NCI-H510A (cell line): ENCODE measurements around the gene CDKL5.

Experiments
- DNase-seq: peaks from one replicate; lab custom pipeline; 2025; lab: John Stamatoyannopoulos, UW

CDKL5 gene

DNA sequence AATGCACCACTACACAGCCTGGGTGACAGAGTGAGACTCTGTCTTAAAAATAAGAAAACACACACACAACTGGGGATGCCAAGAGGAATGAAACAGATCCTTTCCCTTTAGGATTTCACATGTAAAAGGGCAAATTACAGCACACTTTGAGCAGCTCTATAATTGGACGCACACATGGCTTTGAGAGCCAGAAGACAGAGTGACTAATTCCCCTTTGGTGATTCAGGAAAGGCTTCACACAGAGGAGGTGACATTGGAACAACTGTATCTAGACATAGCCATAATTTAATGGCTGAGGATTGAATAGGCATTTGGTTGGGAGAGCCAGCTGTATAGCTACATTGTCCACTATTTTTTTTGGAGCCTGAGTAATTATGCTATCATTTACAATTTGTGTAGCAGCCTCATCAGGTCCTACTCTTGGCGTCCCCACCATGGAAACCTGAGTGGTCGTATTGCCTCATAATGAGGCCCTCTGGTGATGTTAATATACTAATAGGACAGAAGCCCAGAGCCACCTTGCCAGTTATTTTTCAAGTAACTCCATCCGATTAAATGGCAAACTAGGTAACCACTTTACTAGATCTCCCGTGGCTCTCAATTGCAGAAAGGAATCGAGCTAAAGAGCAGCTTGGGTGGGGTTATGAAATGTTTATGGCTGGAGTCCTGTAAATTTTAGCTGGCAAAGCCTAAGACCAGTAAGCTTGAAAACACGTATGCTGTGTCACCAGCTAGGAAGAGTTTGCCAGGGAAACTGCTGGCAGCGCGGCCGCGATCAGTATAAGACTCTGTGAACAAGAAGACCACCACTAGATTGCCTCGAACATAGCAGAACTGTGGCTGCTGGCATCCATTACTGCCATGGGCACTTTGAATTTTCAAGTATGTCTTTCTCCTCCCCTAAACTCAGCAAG lies 273.6 kb downstream of the CDKL5 start:
- DNase-seq, result no peak

GRCh38 chrX:18701621-18702361 lies 276.4 kb downstream of the CDKL5 start:
- DNase-seq, result no peak

DNA sequence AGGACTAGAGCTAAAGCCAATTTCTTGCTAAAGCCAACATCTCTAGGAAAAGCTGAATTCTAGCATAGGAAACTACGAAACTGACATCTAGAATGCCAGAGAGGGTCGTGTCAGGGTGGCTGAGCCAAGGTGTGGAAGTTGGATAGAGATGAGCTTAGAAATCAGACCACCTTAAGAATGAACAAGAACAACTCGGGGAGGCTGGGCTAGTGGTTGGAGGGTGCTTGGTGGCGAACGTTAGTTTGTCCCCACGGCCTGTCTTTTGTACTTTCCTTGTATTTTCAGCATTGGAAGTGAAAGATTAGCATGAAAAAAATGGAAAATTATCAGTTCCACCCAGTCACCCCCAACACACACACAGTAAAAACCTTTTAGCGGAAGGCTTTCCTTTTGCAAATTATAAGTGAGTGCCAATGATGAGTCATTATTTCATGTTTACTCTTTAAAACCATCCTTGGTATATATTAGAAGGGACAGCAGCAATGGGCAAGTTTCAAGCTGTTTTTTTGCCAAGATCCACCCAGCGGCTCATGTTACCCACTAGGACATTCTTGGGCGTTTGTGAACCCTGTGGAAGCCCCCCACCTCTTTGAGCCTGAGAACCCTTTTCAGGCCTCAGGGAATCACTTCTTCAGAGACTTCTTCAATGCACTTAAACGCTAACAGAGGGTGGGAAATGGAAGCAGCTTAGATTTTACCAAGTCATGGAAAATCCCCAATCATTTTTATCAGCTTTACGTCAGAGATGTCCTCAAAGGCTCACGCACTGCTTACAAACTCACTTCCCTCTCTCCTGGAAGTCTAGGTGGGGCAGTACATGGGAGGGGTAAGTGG lies 277.2 kb downstream of the CDKL5 start:
- no peak for DNase-seq
